Neuronal stem cell (in vitro differentiated cells): ENCODE results near the gene SOX11.
A peak's percentile ranks its signal among the peaks of the same experiment; 100 is the strongest.

ENCODE experiments used
- DNase-seq: peaks from one replicate; pipeline ENCODE4 v3.0.0-alpha.2; 2013; ENCODE audit warnings: low spot score
- H2AFZ ChIP-seq: one replicate; pipeline ENCODE4 v1.6.1; 2013; ENCODE audit warnings: mild to moderate bottlenecking, low read length, inconsistent platforms
- H2AK5ac ChIP-seq: 2 replicates; pipeline ENCODE4 v1.6.1; 2013; ENCODE audit warnings: low read depth, mild to moderate bottlenecking, inconsistent platforms, low read length, moderate library complexity, mixed read lengths
- H2BK120ac ChIP-seq: 2 replicates; pipeline ENCODE4 v1.6.1; 2013; ENCODE audit warnings: low read depth, mild to moderate bottlenecking, inconsistent platforms, low read length, moderate library complexity, mixed read lengths
- H2BK12ac ChIP-seq: one replicate; pipeline ENCODE4 v1.6.1; 2013; ENCODE audit warnings: low read length, inconsistent platforms
- H2BK15ac ChIP-seq: 2 replicates; pipeline ENCODE4 v1.6.1; 2013; ENCODE audit warnings: mild to moderate bottlenecking, low read length, inconsistent platforms, mixed read lengths
- H2BK5ac ChIP-seq: one replicate; pipeline ENCODE4 v1.6.1; 2013; ENCODE audit warnings: inconsistent platforms, mild to moderate bottlenecking, low read length, moderate library complexity
- H3K14ac ChIP-seq: one replicate; pipeline ENCODE4 v1.6.1; 2013; ENCODE audit warnings: low read length, inconsistent platforms
- H3K18ac ChIP-seq: 2 replicates; pipeline ENCODE4 v1.6.1; 2013; ENCODE audit warnings: low read length, inconsistent platforms
- H3K23ac ChIP-seq: 2 replicates; pipeline ENCODE4 v1.6.1; 2013; ENCODE audit warnings: low read depth, mild to moderate bottlenecking, mixed read lengths, low read length, inconsistent platforms; ENCODE audit not compliant: poor library complexity
- H3K27ac ChIP-seq: replicated peaks from 3 replicates; pipeline ENCODE4 v1.5.1; 2013; ENCODE audit warnings: low read length, inconsistent platforms
- H3K27me3 ChIP-seq, 3 experiments: 2 replicates each; pipeline ENCODE4 v1.6.1; 2013; ENCODE audit warnings: low read length in 3 of 3, mild to moderate bottlenecking in 2 of 3, inconsistent platforms in 1 of 3, low read depth in 1 of 3, mixed read lengths in 1 of 3, moderate library complexity in 1 of 3; ENCODE audit not compliant: control insufficient read depth in 3 of 3, insufficient read depth in 3 of 3
- H3K36me3 ChIP-seq, 2 donors: replicated peaks in 1 of 2; 2 replicates each; pipeline ENCODE4 v1.6.1; 2013; ENCODE audit warnings: low read length in 2 of 2; ENCODE audit not compliant: control insufficient read depth in 2 of 2, insufficient read depth in 2 of 2
- H3K4ac ChIP-seq: 2 replicates; pipeline ENCODE4 v1.6.1; 2013; ENCODE audit warnings: inconsistent platforms, mild to moderate bottlenecking, low read length, moderate library complexity
- H3K4me1 ChIP-seq, 2 donors: 1 replicate in 1 of 2; 2 replicates in 1 of 2; pipeline ENCODE4 v1.6.1; 2013; ENCODE audit warnings: low read length in 2 of 2, low read depth in 1 of 2; ENCODE audit not compliant: control insufficient read depth in 2 of 2, insufficient read depth in 1 of 2
- H3K4me2 ChIP-seq: one replicate; pipeline ENCODE4 v1.6.1; 2013; ENCODE audit warnings: mild to moderate bottlenecking, low read length, inconsistent platforms; ENCODE audit not compliant: insufficient read depth, poor library complexity, severe bottlenecking
- H3K4me3 ChIP-seq, 2 donors: 2 replicates each; pipeline ENCODE4 v1.5.1; 2013; ENCODE audit warnings: low read length in 2 of 2, mild to moderate bottlenecking in 2 of 2, inconsistent platforms in 1 of 2, moderate library complexity in 1 of 2
- H3K79me1 ChIP-seq: one replicate; pipeline ENCODE4 v1.6.1; 2013; ENCODE audit warnings: low read depth, mild to moderate bottlenecking, inconsistent platforms, low read length, moderate library complexity
- H3K9ac ChIP-seq: one replicate; pipeline ENCODE4 v1.6.1; 2013; ENCODE audit warnings: mild to moderate bottlenecking, low read depth, low read length, inconsistent platforms; ENCODE audit not compliant: poor library complexity
- H3K9me3 ChIP-seq, 2 donors: replicated peaks in 1 of 2; 2 replicates each; pipeline versions ENCODE3 to v1.6.1; 2013; ENCODE audit warnings: low read length in 2 of 2, mild to moderate bottlenecking in 2 of 2, inconsistent platforms in 1 of 2, low read depth in 1 of 2, mixed read lengths in 1 of 2, moderate library complexity in 1 of 2; ENCODE audit not compliant: control insufficient read depth in 2 of 2, insufficient read depth in 1 of 2
- H4K8ac ChIP-seq: one replicate; pipeline ENCODE4 v1.6.1; 2013; ENCODE audit warnings: low read depth, mild to moderate bottlenecking, inconsistent platforms, low read length, moderate library complexity
- H4K91ac ChIP-seq: one replicate; pipeline ENCODE4 v1.6.1; 2013; ENCODE audit warnings: low read length, low read depth, mild to moderate bottlenecking, inconsistent platforms; ENCODE audit not compliant: poor library complexity
- WGBS, 2 donors: extraction: QIAGEN DNeasy Blood & Tissue Kit; methylation state at CpG; one replicate each; pipeline ENCODE4 v1.1.7; 2013; ENCODE audit warnings: missing lambda C conversion rate in 2 of 2, mixed read lengths in 1 of 2; ENCODE audit not compliant: insufficient read length in 2 of 2, insufficient replicate concordance in 1 of 2; ENCODE audit errors: extremely low coverage in 2 of 2; 5-methylcytosine and 5-hydroxymethylcytosine counted together

SOX11 gene

DNA sequence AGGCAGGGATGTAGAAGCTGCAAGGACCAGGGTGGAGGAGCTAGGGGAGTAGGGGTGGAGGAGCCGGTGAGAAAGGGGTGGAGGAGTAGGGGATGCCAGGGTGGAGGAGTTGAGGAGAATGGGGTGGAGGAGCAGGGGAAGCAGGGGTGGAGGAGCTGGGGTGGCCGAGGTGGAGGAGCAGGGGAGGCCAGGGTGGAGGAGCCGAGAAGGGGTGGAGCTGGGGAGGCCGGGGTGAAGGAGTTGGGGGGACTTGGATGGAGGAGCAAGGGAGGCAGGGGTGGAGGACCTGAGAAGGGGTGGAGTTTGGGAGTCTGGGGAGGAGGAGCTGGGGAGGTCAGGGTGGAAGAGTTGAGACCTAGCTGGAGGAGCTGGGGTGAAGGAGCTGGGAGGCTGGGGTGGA is 13.3 kb downstream of the SOX11 start:
- Histone ChIP-seq H2AK5ac (no peak overlapping the region), H3K27ac (no peak overlapping the region), H2BK12ac (no peak overlapping the region), H3K36me3 (peaks cover 2 to 39% of the 10 kb centered on the region in 2 donors), H3K9ac (no peak overlapping the region), H2BK15ac (peak overlapping the region; percentile 56), H2AFZ (no peak overlapping the region), H3K79me1 (no peaks in the 10 kb centered on the region), H3K4me2 (no peak overlapping the region), H3K4me3 (no peak overlapping the region), H3K23ac (no peak overlapping the region), H3K4me1 (peaks cover 11 to 12% of the 10 kb centered on the region in 2 donors), H2BK120ac (no peak overlapping the region), H3K18ac (peak overlapping the region; percentile 30), H3K14ac (no peak overlapping the region), H3K27me3 (no peaks in the 10 kb centered on the region), H4K8ac (no peak overlapping the region), H2BK5ac (no peak overlapping the region), H3K9me3 (no peaks in the 10 kb centered on the region), H4K91ac (peak overlapping the region; percentile 13), H3K4ac (no peak overlapping the region)
- no CpG with 5 or more reads among the region's 4 CpGs for WGBS, 2 donors
- no peak for DNase-seq

DNA sequence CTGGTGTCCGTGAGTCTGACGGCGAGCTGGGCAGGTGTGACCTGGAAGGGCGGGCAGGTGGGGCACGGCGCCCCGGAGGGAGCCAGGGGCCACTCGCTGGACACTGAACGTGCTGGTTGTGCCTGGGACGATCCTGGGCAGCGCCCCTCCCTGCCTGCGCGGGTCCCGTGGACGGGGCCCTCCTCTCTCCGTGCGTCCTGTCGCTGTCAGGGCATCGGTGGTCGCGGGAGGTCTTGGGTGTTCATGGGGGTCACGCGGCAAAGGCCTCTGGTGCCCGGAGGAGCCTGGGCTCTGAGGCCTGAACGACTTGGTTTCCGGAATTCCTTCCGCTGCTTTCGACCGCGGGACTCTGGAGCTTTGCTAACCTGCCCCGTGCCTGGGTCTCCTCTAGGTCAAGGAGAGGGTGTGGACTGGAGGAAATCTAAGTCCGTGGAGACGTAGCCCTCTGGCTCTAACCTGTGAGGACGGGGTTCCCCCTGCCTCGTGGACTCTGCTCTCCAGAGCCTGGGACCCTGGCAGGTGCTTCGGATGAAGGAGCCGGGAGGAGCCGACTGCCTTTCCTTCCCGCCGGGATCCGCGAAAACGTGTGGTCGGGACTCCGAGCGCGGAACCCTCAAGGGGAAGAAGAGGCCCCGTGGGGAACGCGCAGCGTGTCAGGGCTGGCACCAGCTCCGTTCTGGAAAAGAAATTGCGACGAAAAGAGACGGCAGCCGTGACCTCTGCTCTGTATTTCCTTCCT is 14.7 kb downstream of the SOX11 start:
- no CpG with 5 or more reads among the region's 56 CpGs for WGBS, 2 donors

DNA sequence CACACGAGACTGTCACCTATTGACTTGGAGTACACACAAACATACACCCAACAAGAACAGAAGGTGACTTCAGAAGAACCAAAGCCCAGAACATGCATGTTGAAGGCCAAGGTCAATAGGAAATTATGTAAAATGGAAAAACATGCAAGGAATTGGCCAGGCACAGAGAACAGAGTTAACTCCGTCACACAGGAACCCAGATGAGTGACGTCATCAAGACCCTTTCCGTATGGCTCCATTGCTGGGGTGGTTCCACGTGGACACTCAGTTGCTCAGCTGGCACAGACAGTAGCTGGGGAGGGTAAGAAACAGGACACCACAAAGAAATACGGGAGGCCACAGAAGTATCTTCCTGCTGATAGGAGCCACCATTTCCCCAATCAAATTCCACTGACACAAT is 18.4 kb downstream of the SOX11 start:
- H2AFZ ChIP-seq = no peak overlapping the region
- no peaks in the 10 kb centered on the region for H3K9me3 ChIP-seq
- H2BK12ac ChIP-seq = no peak overlapping the region
- peaks cover 3 to 11% of the 10 kb centered on the region in 2 donors for H3K4me1 ChIP-seq
- H3K36me3 ChIP-seq = no peaks in the 10 kb centered on the region
- H4K91ac ChIP-seq = no peak overlapping the region
- no peak overlapping the region for H2AK5ac ChIP-seq
- H3K27ac ChIP-seq = no peak overlapping the region
- H3K23ac ChIP-seq = no peak overlapping the region
- H3K79me1 ChIP-seq = no peaks in the 10 kb centered on the region
- H3K14ac ChIP-seq = no peak overlapping the region
- H3K27me3 ChIP-seq = no peaks in the 10 kb centered on the region
- no peak overlapping the region for H3K4ac ChIP-seq
- no peak for DNase-seq
- H2BK15ac ChIP-seq = peak overlapping the region; percentile 10
- no peak overlapping the region for H2BK120ac ChIP-seq
- no peak overlapping the region for H3K4me3 ChIP-seq
- no peak overlapping the region for H3K18ac ChIP-seq
- no peak overlapping the region for H2BK5ac ChIP-seq
- H4K8ac ChIP-seq = no peak overlapping the region
- WGBS, 2 donors = no CpG with 5 or more reads among the region's 6 CpGs
- H3K4me2 ChIP-seq = no peak overlapping the region
- H3K9ac ChIP-seq = no peak overlapping the region

More for the DNA sequence above, 14.7 kb downstream of the SOX11 start:
- H2AFZ ChIP-seq = no peak overlapping the region
- no peak overlapping the region for H4K8ac ChIP-seq
- H3K36me3 ChIP-seq = peaks cover 0 to 25% of the 10 kb centered on the region in 2 donors
- no peak overlapping the region for H3K4me3 ChIP-seq
- H3K18ac ChIP-seq = peak overlapping the region; percentile 69
- H3K27ac ChIP-seq = no peak overlapping the region
- no peak for DNase-seq
- peak overlapping the region; percentile 50 for H2BK120ac ChIP-seq
- H3K27me3 ChIP-seq = no peaks in the 10 kb centered on the region
- no peak overlapping the region for H2BK12ac ChIP-seq
- H3K4me2 ChIP-seq = no peak overlapping the region
- H3K14ac ChIP-seq = no peak overlapping the region
- H3K79me1 ChIP-seq = no peaks in the 10 kb centered on the region
- H3K9ac ChIP-seq = no peak overlapping the region
- H3K23ac ChIP-seq = no peak overlapping the region
- H3K4me1 ChIP-seq = peaks cover 8 to 11% of the 10 kb centered on the region in 2 donors
- no peak overlapping the region for H2BK5ac ChIP-seq
- no peak overlapping the region for H3K4ac ChIP-seq
- H2AK5ac ChIP-seq = peak overlapping the region; percentile 6
- H3K9me3 ChIP-seq = no peaks in the 10 kb centered on the region
- H2BK15ac ChIP-seq = no peak overlapping the region
- H4K91ac ChIP-seq = no peak overlapping the region

DNA sequence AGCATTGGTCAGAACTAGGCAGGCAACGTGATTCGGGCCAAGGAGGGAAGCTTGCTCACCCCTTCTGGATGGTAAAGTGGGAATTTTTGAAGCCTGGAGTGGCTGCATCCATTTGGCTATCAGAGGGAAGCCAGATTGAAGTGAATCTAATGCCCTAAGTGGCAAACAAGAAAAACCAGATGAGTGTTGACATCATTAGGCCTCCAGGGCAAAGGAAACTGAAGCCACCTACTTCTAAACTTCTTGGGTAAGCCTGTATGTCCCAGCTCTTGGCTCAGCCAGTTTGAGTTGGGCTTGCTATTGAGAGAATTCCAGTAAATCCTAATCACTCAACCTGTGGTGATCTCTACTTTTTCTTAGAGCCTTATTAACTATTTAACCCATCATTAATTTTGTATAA is 20.9 kb downstream of the SOX11 start:
- no peak overlapping the region for H2BK120ac ChIP-seq
- no peak overlapping the region for H2BK5ac ChIP-seq
- no peak overlapping the region for H2AFZ ChIP-seq
- H2AK5ac ChIP-seq = no peak overlapping the region
- H3K14ac ChIP-seq = no peak overlapping the region
- no peak overlapping the region for H2BK15ac ChIP-seq
- no peak for DNase-seq
- H3K4ac ChIP-seq = no peak overlapping the region
- no peak overlapping the region for H4K91ac ChIP-seq
- H3K4me3 ChIP-seq = no peak overlapping the region
- H3K4me2 ChIP-seq = no peak overlapping the region
- no CpG with 5 or more reads among the region's 2 CpGs for WGBS, 2 donors
- no peak overlapping the region for H3K18ac ChIP-seq
- H4K8ac ChIP-seq = no peak overlapping the region
- H3K79me1 ChIP-seq = no peaks in the 10 kb centered on the region
- peaks cover 4 to 7% of the 10 kb centered on the region in 2 donors for H3K4me1 ChIP-seq
- H3K27ac ChIP-seq = no peak overlapping the region
- H3K9me3 ChIP-seq = peaks cover 0 to 4% of the 10 kb centered on the region in 2 donors
- no peak overlapping the region for H3K9ac ChIP-seq
- H3K36me3 ChIP-seq = no peaks in the 10 kb centered on the region
- no peak overlapping the region for H2BK12ac ChIP-seq
- no peaks in the 10 kb centered on the region for H3K27me3 ChIP-seq
- H3K23ac ChIP-seq = no peak overlapping the region
